C4-2B (cell line): ENCODE results near the gene DCPS.

Experiments
- CTCF ChIP-seq: fragments of 450-650 bp; conservative IDR thresholded peaks from 2 replicates; pipeline ENCODE4 v1.5.1; 2017; ENCODE audit warnings: mild to moderate bottlenecking
- ZFX ChIP-seq: fragments of 450-650 bp; IDR thresholded peaks from 2 replicates; pipeline ENCODE4 v1.6.1; 2017

DNA sequence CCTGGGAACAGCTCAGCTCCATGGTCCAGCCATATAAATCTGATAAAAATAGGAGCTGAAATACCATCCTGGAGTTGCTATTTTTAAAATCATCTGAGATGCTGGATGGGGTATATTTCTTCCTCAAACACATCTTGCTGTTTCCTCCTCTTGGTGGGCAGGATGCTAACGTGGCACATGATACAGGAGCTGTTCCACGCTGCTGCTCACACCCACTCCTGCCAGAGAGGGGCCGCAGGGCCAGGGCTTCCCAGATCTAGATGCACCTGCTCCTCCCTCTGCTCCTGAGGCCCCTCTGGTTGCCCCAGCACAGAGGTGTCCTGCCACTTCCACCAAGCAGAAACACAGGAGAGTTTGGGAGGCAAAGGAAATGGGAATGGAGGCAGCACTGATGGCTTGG, 48.3 kb downstream of the DCPS start:
- no peak for TF ChIP-seq CTCF
- no peak for TF ChIP-seq ZFX
